Esophagus squamous epithelium (tissue), 4 donors: ENCODE data around the gene KLHDC7B.

Source experiments
- CTCF ChIP-seq, 6 experiments: fragments of 450-650 bp in 4 of 6; fragments of 200-600 bp in 2 of 6; sonication (generic) in 2 of 6; IDR thresholded peaks; one replicate each; pipeline ENCODE4 v1.5.1; 2016 to 2019; ENCODE audit warnings: antibody characterized with exemption in 6 of 6, mild to moderate bottlenecking in 4 of 6, moderate library complexity in 4 of 6
- POLR2A ChIP-seq, 4 donors: fragments of 450-650 bp; IDR thresholded peaks; one replicate each; pipeline ENCODE4 v1.6.1; 2017; ENCODE audit warnings: antibody characterized with exemption in 4 of 4, mild to moderate bottlenecking in 4 of 4, moderate library complexity in 3 of 4

GRCh38 chr22:50530580-50530876 is 15.2 kb upstream of the KLHDC7B start:
- TF ChIP-seq CTCF (IDR thresholded peaks at IDR 0.05) (no peak), POLR2A (IDR thresholded peaks at IDR 0.05) (no peak)
